HL-60 (cell line): Measurements from ENCODE around the gene RND1.

ENCODE experiments used
- CTCF ChIP-seq: IDR thresholded peaks from one replicate; pipeline ENCODE4 v1.5.1; 2011; ENCODE audit warnings: low read length, control low read depth, inconsistent platforms; ENCODE audit not compliant: insufficient read depth
- POLR2AphosphoS5 ChIP-seq: IDR thresholded peaks from 2 replicates; pipeline ENCODE4 v1.6.1; 2012; ENCODE audit warnings: low read depth
- REST ChIP-seq: IDR thresholded peaks from 2 replicates; pipeline ENCODE4 v1.6.1; 2012; ENCODE audit warnings: low read depth; ENCODE audit not compliant: insufficient replicate concordance
- SPI1 ChIP-seq: IDR thresholded peaks from 2 replicates; pipeline ENCODE4 v1.6.1; 2012; ENCODE audit warnings: low read depth, mild to moderate bottlenecking, borderline replicate concordance

GRCh38 chr12:48828293-48828692 is 37.4 kb downstream of the RND1 start:
- TF ChIP-seq CTCF (no peak), POLR2AphosphoS5 (no peak), REST (no peak), SPI1 (no peak)
